Activated CD8-positive, alpha-beta memory T cell treated with anti-CD3 and anti-CD28 coated beads for 36 hours (primary cell): ENCODE results near the gene HIRIP3. TPM values are rescaled to one million over a fixed set of nuclear protein-coding genes. Genes with fewer than 3 reads are reported as not detected.
"Not testable (repeated sequence)": the region's sequence is repeated elsewhere in the genome, so short reads cannot be mapped to it uniquely, and the experiment has no call there.

Experiments used
- CTCF ChIA-PET: fragments of 350-600 bp; sonication (Branson Sonifier 250); formaldehyde crosslinking; loops from one replicate; lab custom pipeline; 2021; ENCODE audit warnings: antibody characterized with exemption; lab: Charles Lee
- POLR2A ChIA-PET: fragments of 350-600 bp; sonication (Branson Sonifier 250); formaldehyde crosslinking; loops from one replicate; lab custom pipeline; 2021; ENCODE audit warnings: antibody characterized with exemption; lab: Charles Lee
- total RNA-seq, 2 experiments: library from RNA; stranded (reverse); gene quantifications; one replicate each; pipeline ENCODE4 v1.2.3, GENCODE V29; 2021

The HIRIP3 gene
- total RNA-seq, 2 experiments from 2014 or later: 46.1 to 46.2 TPM

DNA sequence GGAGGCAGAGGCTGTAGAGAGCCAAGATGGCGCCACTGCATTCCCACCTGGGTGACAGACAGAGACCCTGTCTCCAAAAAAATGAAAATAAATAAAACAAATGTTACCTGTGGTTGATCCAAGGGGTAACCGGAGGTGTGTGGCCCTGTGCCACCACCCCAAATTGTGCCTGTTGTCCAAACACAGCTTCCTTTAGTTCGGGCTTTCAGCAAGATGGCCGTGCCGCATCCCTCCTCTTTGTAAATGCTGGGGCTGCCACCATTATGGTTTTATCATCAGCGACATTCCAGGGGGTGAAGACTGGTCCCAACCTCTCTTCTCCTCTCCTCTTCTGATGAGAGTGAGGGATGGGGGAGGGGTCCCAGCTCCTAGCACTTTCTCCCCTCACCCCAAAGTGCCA, 27.5 kb upstream of the HIRIP3 start, which contains the start of gene C16orf92:
Gene C16orf92 (plus strand): TSS at position 312 of the 400 bp plus-strand sequence. CDS start 143 bp downstream, outside the sequence.
- ChIA-PET POLR2A (no interaction called here), CTCF (interaction anchor here (0.6 to 2.0 kb wide), 7 partner anchors 8 to 332 kb away, joined by 3 to 11 read pairs (median 3); partner anchors contain the start of gene TLCD3B)

DNA sequence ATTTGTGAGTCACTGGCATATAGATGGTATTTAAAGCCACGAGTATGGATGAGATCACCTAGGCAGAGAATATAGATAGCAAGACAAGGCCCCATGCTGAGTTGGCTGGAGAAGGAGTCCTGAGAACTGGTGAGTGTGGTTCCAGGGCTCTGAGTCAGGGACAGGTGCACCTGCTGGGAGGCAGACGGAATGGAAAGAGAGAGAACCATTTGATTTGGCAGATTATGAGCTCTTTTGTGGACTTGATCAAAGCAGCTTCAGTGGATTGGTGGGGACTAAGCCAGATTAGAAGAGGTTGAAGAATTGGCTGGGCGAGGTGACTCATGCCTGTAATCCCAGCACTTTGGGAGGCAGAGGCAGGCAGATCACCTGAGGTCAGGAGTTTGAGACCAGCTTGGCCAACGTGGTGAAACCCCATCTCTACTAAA, 23.3 kb upstream of the HIRIP3 start:
- CTCF ChIA-PET: interaction anchor here (0.7 to 2.0 kb wide), 4 partner anchors 13 to 170 kb away, joined by 3 to 5 read pairs (median 4); no protein-coding TSS in a partner anchor

DNA sequence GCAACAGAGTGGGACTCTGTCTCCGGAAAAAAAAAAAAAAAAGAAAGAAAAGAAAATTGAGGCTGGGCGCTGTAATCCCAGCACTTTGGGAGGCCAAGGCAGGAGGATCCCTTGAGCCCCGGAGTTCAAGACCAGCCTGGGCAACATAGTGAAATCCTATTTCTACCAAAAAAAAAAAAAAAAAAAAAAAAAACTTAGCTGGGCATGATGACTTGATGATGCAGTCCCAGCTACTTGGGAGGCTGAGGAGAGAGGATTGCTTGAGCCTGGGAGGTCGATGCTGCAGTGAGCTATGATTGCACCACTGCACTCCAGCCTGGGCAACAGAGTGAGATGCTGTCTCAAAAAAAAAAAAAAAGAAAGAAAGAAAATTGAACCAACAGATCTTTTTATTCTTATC, 22.5 kb upstream of the HIRIP3 start:
- POLR2A ChIA-PET: not testable (repeated sequence)
- CTCF ChIA-PET: interaction anchor here (0.5 to 2.0 kb wide), 5 partner anchors 13 to 317 kb away, joined by 3 to 5 read pairs (median 4); no protein-coding TSS in a partner anchor

More for the DNA sequence above, 23.3 kb upstream of the HIRIP3 start:
- POLR2A ChIA-PET: interaction anchor here (0.9 kb wide), 1 partner anchor 92 kb away, joined by 3 read pairs; no protein-coding TSS in a partner anchor

DNA sequence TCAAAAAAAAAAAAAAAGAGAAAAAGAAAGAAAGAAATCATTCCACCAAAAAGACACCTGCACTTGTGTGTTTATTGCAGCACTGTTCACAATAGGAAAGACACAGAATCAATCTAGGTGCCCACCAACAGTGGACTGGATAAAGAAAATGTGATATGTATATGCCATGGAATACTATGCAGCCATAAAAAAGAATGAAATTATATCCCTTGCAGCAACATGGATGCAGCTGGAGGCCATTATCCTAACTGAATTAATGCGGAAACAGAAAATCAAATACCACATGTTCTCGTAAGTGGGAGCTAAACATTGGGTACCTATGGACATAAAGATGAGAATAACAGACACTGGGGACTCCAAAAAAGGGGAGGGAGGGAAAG, 21.9 kb upstream of the HIRIP3 start:
- ChIA-PET POLR2A (no interaction called here), CTCF (interaction anchor here (1.3 kb wide), 1 partner anchor 317 kb away, joined by 5 read pairs; no protein-coding TSS in a partner anchor)

DNA sequence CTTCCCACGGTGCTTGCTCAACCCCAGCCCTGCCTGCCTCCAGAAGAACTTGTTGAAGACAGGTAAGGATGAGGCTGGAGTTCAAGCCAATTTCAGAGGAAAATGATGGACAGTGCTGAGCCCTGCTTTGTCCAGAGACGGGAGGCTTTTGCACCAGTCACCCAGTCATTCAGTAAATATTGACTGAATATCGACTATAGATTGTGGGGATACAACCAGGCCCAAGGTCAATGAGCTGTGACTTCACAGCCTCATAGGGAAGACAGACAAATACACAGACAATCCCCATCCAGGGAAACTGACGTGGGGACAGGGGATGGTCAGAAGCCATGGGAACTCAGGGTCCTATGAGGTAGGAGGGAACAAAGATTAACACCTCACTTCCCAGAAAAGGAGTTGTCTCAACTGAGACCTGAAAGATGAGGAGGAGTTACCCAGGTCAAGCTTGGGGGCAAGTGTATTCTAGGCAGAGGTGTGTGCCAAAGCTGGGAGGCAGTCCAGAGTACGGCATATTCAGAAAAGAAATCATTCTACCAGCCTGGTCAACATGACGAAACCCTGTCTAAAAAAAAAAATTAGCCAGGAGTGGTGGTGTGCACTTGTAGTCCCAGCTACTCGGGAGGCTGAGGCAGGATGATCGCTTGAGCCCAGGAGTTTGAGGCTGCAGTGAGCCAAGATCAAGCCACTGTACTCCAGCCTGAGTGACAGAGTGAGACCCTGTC, 21.3 kb upstream of the HIRIP3 start:
- CTCF ChIA-PET: interaction anchor here (1.3 kb wide), 1 partner anchor 316 kb away, joined by 5 read pairs; no protein-coding TSS in a partner anchor
- POLR2A ChIA-PET: no interaction called here

DNA sequence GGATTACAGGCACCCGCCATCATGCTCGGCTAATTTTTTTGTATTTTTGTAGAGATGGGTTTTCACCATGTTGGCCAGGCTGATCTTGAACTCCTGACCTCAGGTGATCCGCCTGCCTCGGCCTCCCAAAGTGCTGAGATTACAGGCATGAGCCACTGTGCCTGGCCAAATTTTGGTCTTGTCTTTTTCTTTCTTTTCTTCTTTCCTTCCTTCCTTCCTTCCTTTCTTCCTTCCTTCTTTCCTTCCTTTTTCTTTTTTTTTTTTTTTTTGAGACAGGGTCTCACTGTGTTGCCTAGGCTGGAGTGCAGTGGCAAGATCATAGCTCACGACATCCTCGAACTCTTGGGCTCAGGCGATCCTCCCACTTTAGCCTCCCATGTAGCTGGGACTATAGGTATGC, 20.0 kb upstream of the HIRIP3 start:
- ChIA-PET CTCF (interaction anchor here (0.7 kb wide), 2 partner anchors 36 to 39 kb away, joined by 3 to 4 read pairs; no protein-coding TSS in a partner anchor), POLR2A (interaction anchor here (0.7 kb wide), 1 partner anchor 39 kb away, joined by 3 read pairs; no protein-coding TSS in a partner anchor)

GRCh38 chr16:30012598-30012997, 17.2 kb upstream of the HIRIP3 start:
- POLR2A ChIA-PET: not testable (repeated sequence)

DNA sequence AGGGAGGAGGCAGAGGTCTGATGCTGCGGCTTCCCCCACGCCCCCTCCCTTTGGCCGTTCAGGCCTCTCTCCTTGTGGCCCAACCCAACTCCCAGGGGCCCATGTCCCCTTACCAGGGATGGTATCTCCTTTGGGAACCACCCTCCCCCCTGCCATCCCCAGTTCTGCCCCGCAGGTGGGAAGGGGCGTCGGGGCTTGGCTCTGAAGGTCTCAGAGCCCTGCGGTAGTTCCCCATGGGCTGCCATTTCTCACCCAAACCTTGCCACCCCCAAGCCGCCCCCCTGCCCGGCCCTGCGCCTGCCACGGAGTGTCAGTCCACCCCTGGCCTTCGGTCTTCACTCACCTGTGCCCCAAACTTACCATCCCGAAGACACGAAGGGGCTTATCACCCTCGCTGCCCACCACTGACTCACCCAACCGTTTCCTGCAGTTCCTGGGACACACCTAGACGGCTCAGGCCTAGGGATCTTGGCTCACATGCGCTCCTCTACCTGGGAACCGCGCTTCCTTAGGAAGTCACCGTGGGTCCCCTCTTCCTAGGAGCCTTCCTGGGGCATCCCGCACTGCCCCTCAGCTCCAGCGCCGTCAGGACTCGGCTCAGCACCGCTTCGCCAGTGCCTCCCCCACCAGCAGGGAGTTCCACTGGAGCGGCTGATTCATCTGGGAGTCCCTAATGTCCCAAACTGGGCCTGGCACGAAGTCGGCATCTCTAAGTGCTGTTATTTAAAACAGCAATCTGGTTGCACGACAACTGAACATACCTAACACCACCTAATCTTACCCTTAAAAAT, 16.5 kb upstream of the HIRIP3 start:
- CTCF ChIA-PET: interaction anchor here (1.3 kb wide), 1 partner anchor 20 kb away, joined by 3 read pairs; no protein-coding TSS in a partner anchor

More at GRCh38 chr16:30012598-30012997, 17.2 kb upstream of the HIRIP3 start:
- CTCF ChIA-PET: interaction anchor here (0.7 to 1.3 kb wide), 4 partner anchors 19 to 315 kb away, joined by 3 read pairs; no protein-coding TSS in a partner anchor

GRCh38 chr16:30010844-30011713, 15.7 kb upstream of the HIRIP3 start, which contains the start of gene DOC2A:
Gene DOC2A (minus strand): TSS chr16:30011027. CDS start chr16:30010222, 805 bp downstream.
- POLR2A ChIA-PET: interaction anchor here (0.6 kb wide), 1 partner anchor 1166 kb away, joined by 4 read pairs; no protein-coding TSS in a partner anchor
- CTCF ChIA-PET: interaction anchor here (1.6 kb wide), 1 partner anchor 86 kb away, joined by 3 read pairs; no protein-coding TSS in a partner anchor

More for the DNA sequence above, 16.5 kb upstream of the HIRIP3 start:
- POLR2A ChIA-PET: interaction anchor here (0.6 kb wide), 1 partner anchor 1166 kb away, joined by 4 read pairs; no protein-coding TSS in a partner anchor

DNA sequence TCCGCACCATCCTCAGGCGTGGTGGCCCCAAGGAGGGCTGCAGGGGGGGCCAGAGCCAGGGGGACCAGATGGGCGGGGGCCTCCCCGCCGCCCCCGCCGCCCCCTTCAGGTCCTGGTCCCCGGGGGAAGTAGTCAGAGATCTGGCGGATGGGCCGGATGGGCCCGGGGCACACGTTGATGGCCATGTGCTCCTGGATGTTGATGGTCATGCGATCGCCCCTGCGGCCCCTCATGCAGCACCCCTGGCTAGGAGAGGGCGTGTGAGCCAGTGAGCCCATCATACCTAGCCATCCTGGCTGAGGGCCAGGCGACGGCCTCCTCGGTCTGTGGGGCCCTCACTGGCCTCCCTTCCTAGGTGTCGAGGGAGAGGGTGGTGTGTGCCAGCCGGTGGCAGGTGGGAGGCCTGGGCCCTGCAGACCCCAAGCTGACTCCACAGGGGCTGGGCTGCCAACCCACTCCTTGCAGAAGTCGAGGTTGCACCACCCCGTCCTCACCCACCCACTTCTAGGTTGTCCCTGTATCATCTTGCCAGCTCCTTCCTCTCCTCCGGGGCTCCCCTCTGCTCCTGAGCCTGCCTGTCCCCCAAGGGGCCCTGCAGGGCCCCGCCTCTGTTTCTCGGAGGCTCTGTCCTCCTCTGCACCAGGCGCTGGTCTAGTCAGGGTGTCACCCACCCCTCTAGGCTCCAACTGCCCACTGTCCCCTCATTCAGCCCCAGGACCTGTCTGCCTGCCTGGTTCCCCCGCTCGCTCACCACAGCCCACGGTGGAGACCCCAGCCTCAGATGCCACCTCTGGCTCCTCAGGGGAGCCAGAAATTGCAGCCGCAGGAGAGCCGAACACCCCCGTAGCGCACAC, 14.8 kb upstream of the HIRIP3 start:
- POLR2A ChIA-PET: no interaction called here
- CTCF ChIA-PET: interaction anchor here (1.6 kb wide), 1 partner anchor 85 kb away, joined by 3 read pairs; no protein-coding TSS in a partner anchor

GRCh38 chr16:30009085-30009862, 13.9 kb upstream of the HIRIP3 start:
- ChIA-PET CTCF (interaction anchor here (1.0 to 1.6 kb wide), 2 partner anchors 13 to 84 kb away, joined by 3 read pairs; partner anchors contain the start of gene INO80E), POLR2A (no interaction called here)

DNA sequence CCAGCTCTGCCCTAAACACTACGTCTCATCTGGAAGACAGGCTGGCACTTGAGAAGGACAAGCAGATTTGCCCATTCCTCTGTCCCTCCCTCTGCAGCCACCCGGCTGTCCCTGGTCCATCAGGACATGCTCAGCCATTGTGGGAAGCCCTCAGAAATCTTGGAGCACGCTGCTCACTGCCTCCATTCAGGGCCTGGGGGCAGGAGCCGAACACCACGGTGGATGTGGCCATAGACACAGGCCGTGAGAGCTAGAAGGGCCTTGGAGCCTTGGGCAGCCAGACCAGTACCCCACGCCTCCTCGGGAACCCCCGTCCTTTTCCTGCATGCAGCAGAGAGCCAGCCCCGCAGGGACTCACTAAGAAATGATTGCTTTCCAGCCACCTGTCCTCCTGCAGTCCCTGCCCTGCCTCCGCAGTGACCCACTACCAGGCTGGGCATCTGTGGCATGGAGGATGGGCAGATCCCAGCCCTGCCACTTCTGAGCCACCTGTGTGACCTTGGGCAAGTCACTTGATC, 12.0 kb upstream of the HIRIP3 start:
- POLR2A ChIA-PET: no interaction called here
- CTCF ChIA-PET: interaction anchor here (3.1 kb wide), 1 partner anchor 10 kb away, joined by 10 read pairs; the partner anchor contains the start of gene INO80E

DNA sequence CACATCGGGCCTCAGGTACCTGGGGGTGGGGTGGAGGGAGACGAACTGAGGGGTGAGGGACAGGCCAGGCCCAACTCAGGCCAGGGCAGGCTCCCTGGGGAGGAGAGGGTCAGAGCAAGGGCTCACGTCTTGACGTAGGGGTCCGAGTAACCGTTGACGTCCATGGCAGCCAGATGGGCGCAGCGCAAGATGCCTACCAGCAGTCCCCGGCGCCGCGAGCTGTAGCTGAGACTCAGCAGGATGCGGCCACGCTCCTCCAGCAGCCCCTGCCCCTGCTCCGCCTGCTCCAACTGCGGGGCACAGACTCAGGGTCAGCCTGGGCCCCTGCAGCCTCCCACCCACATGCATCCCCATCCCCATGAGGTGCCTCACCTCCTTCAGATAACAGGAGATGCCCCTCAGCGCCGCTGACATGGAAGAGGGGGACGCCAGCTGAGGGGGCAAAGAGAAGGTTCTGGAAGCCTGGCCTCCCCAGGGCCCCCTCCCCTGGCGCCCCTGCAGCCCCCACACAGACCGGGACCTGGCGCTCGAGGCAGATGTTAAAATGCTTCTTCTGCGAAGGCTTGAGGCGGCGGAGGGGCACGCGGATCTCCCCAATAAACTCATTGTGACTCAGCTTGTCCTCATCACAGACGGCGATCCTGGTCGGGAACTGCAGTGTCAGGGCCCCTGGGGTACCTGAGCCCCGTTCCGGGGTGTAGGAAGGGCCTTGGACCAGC, 11.4 kb upstream of the HIRIP3 start:
- ChIA-PET POLR2A (no interaction called here), CTCF (interaction anchor here (1.2 to 3.1 kb wide), 4 partner anchors 10 to 315 kb away, joined by 4 to 10 read pairs (median 6); partner anchors contain the start of gene INO80E)

DNA sequence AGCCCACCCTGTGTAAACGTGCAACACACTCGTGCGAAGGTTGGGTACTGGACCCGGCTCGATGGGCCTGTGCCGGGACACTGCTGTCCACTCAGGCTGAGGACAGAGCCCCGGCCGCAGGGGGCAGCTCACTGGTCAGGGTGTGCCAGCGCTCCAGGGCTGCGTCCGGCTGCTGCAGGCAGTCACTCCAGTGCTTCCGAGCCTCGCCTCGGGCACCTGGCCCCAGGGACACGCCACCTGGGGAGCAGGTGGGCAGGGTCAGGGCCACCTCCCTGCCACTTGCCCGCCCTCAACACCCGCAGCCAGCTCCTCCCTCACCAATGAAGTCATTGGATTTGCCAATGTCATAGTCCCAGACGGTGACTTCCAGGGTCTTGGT, 10.7 kb upstream of the HIRIP3 start:
- POLR2A ChIA-PET: no interaction called here

More for the DNA sequence above, 10.7 kb upstream of the HIRIP3 start:
- CTCF ChIA-PET: interaction anchor here (0.6 to 3.1 kb wide), 6 partner anchors 9 to 315 kb away, joined by 3 to 10 read pairs (median 4); partner anchors contain the start of genes INO80E and TLCD3B
